ENCODE measurements around the gene CHRM3.

The CHRM3 gene

DNA sequence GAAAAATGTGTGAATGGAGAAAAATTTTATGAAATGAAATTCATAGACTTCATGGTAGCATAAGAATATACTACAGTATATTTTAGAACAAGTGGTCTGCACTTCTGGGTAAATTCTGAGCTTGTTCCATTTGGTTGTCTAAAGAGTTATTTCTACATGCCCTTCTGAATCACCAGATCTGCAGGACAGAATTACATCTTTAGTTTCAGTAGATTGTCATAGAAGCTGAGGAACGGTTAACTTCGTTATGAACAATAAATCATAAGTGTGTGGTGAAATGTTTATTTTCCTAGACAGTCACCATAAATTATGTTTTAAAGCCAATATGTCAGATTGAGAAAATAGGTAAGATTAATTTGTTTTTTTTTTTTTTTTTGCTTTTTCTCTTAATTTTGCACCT is 30.9 kb downstream of the CHRM3 start:
- no peak for DNase-seq

DNA sequence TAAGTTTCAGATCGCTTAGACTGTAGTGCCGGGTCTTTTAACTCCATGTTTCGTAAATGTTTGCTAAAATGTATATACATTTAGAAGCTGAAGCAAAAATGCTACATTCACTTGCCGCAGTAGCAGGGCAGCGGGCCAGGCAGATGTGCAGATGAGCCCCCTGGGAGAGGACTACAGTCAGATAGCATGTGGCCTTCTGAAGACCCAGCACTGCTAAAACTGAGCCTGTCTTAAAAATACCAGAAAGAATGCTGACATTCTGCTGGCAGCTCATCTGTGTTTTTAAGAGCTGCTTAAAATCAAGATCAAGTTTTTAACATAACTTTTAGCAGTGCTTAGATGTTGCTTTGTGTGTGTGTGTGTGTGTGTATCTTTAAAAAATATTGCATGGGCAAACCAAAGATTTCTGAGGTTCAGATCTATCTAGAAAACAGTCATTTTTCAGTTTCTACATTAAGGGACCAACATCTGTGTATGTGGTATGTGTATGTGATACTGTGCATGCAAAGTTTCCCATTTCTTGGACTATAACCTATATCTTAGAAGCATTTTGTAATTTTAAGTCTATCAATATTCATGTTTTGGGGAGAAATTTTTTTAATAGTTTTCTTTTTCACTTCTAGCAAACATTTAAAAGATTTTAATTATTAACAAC is 31.7 kb downstream of the CHRM3 start:
- DNase-seq = no peak

DNA sequence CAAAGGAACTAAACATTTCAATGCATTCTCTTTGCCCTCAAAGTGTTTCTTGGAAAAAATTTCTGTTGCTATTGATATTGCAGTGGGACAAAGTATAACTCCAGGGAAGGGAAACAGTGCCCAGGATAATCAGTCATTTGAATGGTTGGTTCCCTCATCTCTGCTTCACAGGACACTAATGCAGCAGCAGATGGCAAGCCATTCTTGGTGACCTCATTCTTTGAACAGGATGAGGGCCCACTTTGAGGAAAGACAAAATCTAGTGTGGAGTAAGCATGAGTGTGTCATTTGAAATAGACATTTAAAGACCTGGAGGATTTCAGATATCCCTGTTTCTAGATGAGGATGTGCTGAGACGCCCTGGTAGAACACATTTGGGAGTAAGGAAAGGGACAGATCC is 32.3 kb downstream of the CHRM3 start:
- peak; percentile 61 for DNase-seq

DNA sequence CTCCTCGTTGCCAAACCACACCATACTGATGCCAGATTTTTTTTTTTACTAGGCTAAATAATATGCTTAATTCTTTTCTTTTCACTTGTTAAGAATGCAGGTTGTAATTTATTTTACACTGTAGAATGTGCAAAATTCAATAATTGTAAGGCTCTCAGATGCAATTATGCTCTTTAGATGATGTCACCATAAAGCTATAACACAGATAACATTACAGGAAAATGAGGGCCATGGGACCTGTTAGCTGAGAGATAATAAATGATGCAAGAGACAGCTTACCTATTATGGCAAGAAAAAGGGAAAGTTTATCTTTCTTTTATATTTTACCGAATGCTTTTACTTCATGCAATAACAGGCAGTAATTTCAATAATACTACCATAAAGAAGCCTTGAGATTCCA is 35.4 kb downstream of the CHRM3 start:
- DNase-seq = no peak

DNA sequence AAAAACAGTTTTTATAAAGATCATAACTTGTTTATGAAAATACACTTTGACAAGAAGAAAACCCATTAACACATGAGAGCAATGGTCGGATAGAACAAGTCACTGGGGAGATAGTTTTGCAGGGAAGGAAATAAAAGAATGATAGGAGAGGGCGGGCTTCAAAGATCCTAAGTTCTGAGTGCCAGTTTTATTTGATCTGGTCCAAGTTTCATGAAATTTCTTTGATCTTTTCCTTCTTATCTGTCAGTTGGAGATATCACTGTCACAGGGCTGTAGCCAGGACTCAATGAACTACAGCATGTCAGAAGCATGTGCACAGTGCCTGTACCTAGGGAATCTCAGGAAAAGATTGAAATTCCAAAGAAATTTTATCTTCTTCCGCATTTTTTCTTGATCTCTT is 36.5 kb downstream of the CHRM3 start:
- no peak for DNase-seq

DNA sequence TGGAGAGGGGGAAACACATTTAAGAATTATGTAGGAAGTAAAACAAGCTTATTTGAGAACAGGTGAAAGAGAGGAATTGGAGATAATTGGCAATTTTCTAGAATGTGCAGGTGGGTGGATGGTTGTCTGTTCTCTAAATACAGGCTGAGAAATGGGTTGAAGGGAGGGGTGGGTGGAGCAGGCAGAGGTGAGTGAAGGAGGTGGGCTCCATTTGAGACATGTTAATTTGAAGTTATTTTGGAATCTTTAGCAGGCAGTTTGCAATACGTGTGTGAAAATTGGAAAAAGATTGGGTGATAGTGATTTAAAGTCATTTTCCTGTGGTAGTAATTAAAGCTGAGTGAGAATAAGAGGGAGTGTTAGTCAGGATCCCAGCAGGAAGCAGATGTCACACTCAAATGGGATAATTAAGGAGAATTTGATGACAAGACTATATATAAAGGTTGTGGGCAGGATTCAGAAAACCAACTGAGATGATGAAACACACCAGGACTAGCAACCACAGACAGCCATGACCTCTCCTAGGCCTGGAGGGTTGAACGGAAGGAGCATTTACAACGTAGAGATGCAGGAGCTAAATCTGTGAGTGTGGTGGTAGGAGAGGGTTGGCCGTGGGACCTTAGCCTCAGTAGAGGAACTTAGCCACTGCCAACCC is 40.6 kb downstream of the CHRM3 start:
- no peak for DNase-seq

DNA sequence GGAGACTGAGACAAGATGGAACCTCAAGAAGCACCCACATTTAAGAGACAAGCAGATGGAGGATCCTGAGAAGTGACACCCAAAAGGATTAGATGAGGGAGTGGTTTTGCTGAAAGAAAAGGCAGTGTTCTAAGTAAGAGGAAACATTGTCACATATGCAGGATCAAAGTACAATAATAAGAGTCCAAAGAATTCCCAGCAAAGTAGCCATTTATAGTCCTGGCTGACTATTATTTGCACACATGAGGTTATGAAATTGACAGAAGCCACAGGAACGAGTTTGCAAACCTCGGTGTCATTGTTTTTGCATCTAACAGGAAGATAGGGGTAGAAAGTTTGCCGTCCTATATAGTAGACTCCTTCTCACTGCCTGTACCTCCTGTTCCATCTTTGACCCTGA is 41.3 kb downstream of the CHRM3 start:
- DNase-seq = no peak

DNA sequence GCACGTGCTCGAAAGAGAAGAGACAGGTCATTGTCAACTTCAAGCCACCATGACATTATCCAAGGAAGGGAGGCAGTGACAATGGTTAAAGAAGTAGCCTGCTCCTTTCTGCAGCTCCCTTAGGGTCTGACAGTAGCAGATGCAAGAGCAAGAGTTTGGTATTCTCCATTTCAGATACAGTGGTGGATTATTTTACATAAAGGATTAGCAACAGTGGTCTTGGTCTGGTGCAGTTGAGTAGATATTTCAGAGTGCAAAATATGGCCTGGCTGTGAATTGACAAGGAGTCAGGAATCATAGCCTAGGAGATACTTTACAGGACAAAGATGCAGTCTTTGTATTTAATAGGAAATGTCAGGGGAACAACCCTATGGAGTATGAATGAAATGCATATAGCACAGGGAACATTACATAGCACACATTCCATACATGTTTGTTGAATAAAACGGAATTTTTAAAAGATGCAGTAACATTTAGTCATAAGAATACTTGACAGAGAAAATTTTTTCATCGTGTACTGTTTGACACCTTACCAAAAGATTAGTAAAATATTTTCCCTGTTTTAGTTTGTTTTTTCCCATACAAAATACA is 41.8 kb downstream of the CHRM3 start:
- DNase-seq = no peak

DNA sequence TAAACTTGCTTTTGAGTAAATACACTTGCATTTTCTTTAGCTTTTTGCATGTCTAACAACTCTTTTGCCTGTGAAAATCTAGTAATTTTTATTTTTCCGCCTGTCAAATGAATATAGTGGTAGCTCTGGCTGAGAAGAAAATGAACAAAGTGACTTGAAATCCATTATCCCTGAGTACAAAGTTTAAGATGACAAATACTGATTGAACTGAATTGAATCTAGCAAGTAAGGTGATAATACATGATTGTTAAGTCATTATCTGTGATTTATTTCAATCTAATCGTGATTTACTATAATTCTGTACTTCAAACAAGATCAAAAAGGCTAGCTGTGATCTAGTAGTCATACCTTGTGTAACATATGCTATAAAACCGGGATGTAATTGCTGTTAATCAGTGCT is 42.8 kb downstream of the CHRM3 start:
- DNase-seq = no peak

DNA sequence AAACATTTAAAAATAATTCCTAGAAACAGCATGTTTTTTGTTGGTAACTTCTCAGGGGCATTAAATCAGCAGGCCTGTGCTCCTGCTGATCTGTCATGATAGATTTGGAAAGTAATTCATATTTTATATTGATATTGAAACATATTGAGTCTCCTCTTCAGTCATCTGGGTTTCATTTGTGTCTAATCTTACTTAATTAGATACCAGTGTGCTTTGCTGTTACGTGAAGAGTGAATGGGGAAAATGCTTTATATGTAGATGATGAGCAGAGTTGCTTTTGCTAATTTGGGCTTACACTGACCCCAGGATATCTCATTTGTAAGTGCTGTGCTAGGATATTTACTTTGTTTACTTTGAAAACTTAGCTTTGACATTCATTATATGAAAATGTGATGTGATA is 45.9 kb downstream of the CHRM3 start:
- DNase-seq = no peak

DNA sequence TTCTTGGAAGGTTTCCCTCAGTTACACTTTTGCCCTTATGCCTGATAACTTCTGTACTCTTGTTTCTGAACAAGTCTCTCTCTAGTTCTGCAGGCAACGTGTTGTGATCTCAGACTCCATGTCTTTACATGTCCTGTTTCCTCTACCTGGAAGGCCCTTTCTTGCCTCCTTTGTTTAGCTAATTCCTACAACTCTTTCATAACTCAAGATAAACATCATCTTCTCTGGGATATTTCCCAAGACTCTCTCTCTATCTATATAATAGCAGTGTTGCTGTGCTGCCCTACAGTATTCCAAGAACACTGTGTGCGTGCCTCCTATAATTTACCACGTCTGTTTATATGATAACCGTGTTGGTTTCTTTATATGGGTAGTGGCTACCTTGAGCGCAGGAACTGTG is 47.8 kb downstream of the CHRM3 start:
- DNase-seq = no peak
